ENCODE data around the gene COL27A1.
"Not testable (repeated sequence)": the region's sequence is repeated elsewhere in the genome, so short reads cannot be mapped to it uniquely, and the experiment has no call there.

Gene COL27A1

DNA sequence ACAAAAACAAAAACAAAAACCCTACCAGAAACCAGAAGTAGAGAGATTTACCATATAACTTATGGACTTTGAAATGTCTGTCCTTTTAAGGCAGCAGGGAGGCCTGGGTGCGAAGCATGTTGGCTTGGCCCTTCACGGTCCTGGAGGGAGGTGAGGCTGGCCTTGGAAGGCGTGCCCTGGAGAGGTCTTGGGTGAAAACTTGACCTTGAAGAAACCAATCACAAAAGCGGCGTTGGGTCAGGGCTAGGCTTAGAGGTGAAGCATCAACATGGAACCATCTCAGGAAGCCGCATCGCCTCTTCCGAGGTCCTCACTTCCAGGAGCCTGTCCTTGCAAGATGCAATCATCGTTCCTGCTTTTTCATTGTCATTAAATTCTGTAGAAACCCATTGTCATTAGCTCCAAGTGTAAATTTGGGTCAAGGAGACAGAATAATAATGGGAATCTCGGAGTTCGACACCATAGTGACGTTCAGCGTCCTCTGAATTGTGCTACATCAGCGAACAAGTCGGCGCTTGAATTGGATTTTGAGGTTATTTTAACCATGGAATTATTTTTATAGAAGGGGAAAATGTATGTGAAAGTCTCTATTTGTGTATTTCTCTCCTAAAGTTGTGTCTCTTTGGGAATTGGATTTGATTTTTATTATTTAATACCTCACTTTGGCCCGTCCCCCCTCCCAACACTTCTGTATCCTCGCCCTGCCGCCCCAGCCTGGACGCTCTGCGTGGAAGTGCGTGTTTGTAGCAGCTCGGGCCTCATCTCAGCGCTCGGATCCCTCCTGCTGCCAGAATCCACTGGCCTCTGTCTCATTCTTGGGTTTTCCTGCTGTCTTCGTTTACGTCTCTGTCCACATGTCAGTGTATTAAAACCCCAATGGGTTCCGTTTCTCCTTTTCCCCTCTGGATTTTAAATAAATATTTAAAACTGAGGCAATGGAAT lies 156.5 kb downstream of the COL27A1 start:
- no peak for DNase-seq

GRCh38 chr9:114312513-114312875 lies 157.2 kb downstream of the COL27A1 start:
- no peak for DNase-seq

DNA sequence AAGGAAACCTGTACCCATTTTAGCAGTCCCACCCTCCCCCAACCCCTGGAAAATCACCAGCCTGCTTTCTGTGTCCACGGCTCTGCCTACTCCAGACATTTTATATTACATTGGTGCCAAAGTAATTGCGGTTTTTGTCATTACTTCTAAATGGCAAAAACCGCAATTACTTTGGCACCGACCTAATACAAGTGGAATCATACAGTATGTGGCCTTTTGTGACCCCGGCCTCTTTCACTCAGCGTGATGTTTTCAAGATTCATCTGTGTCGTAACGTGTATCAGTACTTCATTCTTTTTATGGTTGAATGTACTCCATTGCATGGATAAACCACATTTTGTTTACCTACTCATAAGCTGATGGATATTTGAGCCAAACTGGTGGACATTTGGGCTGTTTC lies 157.8 kb downstream of the COL27A1 start:
- DNase-seq = no peak

- no peak for DNase-seq
These were observed 159.0 kb downstream of the COL27A1 start for GRCh38 chr9:114314256-114314867.

- DNase-seq = no peak
These were observed 159.8 kb downstream of the COL27A1 start for GRCh38 chr9:114314881-114315722.

- DNase-seq = no peak
These were observed 160.5 kb downstream of the COL27A1 start for GRCh38 chr9:114315723-114316363.

GRCh38 chr9:114316605-114317230 lies 161.4 kb downstream of the COL27A1 start:
- no peak for DNase-seq

DNA sequence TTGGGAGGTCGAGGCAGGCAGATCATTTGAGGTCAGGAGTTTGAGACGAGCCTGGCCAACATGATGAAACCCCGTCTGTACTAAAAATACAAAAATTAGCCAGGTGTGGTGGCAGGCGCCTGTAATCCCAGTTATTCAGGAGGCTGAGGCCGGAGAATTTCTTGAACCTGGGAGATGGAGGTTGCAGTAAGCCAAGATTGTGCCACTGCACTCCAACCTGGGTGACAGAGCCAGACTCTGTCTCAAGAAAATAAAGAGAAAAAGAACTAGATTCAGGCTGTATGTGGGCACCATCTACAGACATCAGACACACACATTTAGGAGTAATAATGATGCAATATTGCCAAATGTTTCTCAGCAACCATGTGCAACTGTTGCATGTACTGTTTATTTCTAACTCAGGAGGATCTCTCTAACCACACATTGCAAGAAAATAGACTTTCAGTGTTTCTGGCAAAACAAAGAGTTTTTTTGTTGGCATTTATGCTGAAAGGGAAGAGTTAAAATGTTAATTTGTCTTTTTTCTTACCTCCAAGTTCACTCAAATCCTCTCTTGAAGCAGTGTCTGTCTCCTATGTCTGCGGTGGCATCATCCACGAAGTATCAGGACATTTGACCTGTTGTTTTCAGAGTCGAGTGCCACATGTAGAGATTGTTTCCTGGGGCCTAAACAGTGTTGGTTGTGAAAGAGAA lies 162.5 kb downstream of the COL27A1 start:
- no peak for DNase-seq

DNA sequence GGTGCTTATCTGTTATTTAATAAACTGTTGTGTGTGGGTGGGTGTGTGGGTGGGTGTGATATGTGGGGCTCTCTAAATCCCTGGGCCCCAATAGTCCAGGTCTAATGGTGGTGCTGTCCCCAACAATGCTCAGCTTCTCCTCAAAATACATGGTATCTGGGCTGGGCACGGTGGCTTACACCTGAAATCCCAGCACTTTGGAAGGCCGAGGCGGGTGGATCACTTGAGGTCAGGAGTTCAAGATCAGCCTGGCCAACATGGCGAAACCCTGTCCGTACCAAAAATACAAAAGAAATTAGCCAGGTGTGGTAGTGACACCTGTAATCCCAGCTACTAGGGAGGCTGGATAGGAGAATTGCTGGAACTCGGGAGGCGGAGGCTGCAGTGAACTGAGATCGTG lies 163.1 kb downstream of the COL27A1 start:
- no peak for DNase-seq

- no peak for DNase-seq
These were observed 163.8 kb downstream of the COL27A1 start for GRCh38 chr9:114319147-114319546.

- not testable (repeated sequence) for DNase-seq
These were observed 165.4 kb downstream of the COL27A1 start for GRCh38 chr9:114320710-114321109.

GRCh38 chr9:114321759-114322158 lies 166.4 kb downstream of the COL27A1 start:
- DNase-seq = no peak

- not testable (repeated sequence) for DNase-seq
These were observed 167.0 kb downstream of the COL27A1 start for GRCh38 chr9:114322160-114322818.

GRCh38 chr9:114322831-114323531 lies 167.6 kb downstream of the COL27A1 start, which contains the start of gene ORM1:
TSS of gene ORM1 (plus strand) at chr9:114323098. CDS start at chr9:114323134, 36 bp downstream.
- DNase-seq = not testable (repeated sequence)

DNA sequence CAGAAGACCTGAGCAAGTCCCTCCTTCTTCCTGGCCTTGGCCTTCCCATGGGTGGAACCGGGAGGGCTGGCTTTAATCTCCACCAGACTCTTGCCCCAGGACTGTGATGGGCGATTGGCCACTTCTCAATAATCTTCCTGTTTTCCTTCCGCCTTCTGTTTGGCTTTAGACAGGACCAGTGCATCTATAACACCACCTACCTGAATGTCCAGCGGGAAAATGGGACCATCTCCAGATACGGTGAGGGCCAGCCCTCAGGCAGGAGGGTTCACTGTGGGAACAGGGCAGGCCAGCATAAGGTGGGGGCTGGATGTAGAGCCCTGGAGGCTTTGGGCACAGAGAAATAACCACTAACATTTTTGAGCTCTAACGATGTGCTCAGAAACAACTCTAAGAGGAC lies 168.5 kb downstream of the COL27A1 start:
- not testable (repeated sequence) for DNase-seq

GRCh38 chr9:114324492-114324891 lies 169.2 kb downstream of the COL27A1 start:
- DNase-seq = no peak

DNA sequence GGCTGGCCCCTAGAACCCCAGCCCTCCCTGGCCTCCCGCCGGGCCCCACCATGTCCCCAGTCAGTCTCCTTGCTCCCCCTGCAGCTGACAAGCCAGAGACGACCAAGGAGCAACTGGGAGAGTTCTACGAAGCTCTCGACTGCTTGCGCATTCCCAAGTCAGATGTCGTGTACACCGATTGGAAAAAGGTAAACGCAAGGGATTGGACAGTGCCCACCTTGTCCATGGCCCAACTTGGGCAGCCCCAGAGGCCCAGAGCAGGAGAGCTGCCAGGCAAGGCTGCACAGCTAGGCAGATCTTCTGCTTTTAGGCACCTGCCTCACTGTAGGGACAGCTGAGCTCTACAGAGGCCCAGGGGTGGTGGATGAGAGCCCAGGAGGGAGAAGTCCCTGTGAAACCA lies 169.6 kb downstream of the COL27A1 start:
- DNase-seq = not testable (repeated sequence)

DNA sequence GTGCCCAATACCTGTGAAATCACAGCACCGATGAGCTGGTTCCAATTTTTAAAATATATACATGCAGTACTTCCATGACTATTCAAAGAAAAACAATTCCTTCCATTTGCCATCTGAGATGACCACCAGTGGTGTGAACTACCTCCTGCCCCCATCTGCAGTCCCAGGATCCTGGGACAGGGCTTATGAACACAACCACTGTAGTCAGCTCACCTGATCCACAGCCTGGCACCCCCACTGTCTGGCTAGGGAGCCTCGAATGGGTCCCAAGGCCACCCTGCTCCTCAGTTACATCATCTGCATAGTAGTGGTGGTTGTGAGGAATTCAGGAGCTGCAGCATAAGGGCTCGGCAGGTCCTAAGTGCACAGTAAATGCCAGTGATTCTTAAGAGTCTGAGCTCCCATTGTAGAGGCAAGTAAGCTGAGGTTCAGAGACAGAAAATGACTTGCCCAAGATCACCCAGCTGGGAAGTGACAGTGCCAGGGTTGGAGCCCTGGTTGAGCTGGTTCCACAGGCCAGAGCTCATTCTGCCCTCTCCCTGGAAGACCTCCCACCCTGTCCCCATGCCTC lies 170.4 kb downstream of the COL27A1 start:
- DNase-seq = not testable (repeated sequence)

GRCh38 chr9:114327749-114328148 lies 172.4 kb downstream of the COL27A1 start:
- no peak for DNase-seq

GRCh38 chr9:114328357-114328820 lies 173.1 kb downstream of the COL27A1 start:
- not testable (repeated sequence) for DNase-seq

All from CD4-positive, alpha-beta T cell treated with Interferon gamma for 1 hour (primary cell).